Pancreas (tissue), 10 donors: ENCODE data around the gene CERT1. TPM values are rescaled to one million over a fixed set of nuclear protein-coding genes. Genes with fewer than 3 reads are reported as not detected.

Experiments
- ATAC-seq, 4 donors: fragments of 200-7000 bp; cut with Tn5 transposase; one replicate each; pipeline versions ENCODE4 v1.8.0 to v1.9.1; 2020; ENCODE audit warnings: mild to moderate bottlenecking in 4 of 4, moderate library complexity in 4 of 4
- DNase-seq, 6 donors: peaks; one replicate each; pipeline ENCODE4 v3.0.0-alpha.2; 2020
- FAIRE-seq: peaks from 2 replicates; lab custom pipeline; 2012; peaks lifted over from hg19 to GRCh38; lab: Jason Lieb, UNC
- H3K27ac ChIP-seq, 4 donors: fragments of 200-600 bp; sonication (generic); 1 replicate in 3 of 4; 2 replicates in 1 of 4; pipeline versions ENCODE4 v1.5.0 to v1.8.0; 2020
- H3K27me3 ChIP-seq, 4 donors: fragments of 200-600 bp; one replicate each; pipeline ENCODE4 v1.8.0; 2021
- H3K36me3 ChIP-seq, 3 donors: fragments of 200-600 bp; sonication (generic) in 1 of 3; one replicate each; pipeline versions ENCODE4 v1.5.0 to v1.8.0; 2020 to 2021
- H3K4me1 ChIP-seq, 3 donors: fragments of 200-600 bp; one replicate each; pipeline ENCODE4 v1.8.0; 2021
- H3K4me3 ChIP-seq, 4 donors: fragments of 200-600 bp; sonication (generic) in 2 of 4; one replicate each; pipeline versions ENCODE4 v1.5.0 to v1.8.0; 2020 to 2021
- H3K9me3 ChIP-seq, 4 donors: fragments of 200-600 bp; one replicate each; pipeline ENCODE4 v1.8.0; 2021
- CTCF ChIP-seq, 4 donors: fragments of 200-600 bp; sonication (generic) in 3 of 4; IDR thresholded peaks; one replicate each; pipeline versions ENCODE4 v1.5.0 to v1.8.0; 2021; ENCODE audit warnings: antibody characterized with exemption in 4 of 4
- WGBS, 2 donors: extraction: QIAGEN DNeasy Blood & Tissue Kit; methylation state at CpG; one replicate each; pipeline ENCODE4 v1.1.7; 2013; 5-methylcytosine and 5-hydroxymethylcytosine counted together
- intact Hi-C, 3 donors: fragments of 100-400 bp; cut with DNase I; formaldehyde crosslinking; loops; one replicate each; pipeline versions ENCODE4 v1.11.1 to v1.14.2; 2022
- polyA plus RNA-seq, 2 donors: library from polyadenylated mRNA; stranded (reverse); fragments of 200-250 nt; gene quantifications; one replicate each; pipeline ENCODE4 v1.2.3, GENCODE V29; 2013
- total RNA-seq, 6 donors: library from RNA; stranded (reverse); fragmentation: NEBNext Ultra II Directional in 4 of 6; extraction: Animal tissue kit (Norgen Biotek cat#: 25700) in 4 of 6; gene quantifications; one replicate each; pipeline versions ENCODE4 v1.2.1 to v1.2.4, GENCODE V29; 2021 to 2023
- donor health status: healthy with polysubstance abuse.
- donor health status: DM: no; HTN: no; CAD: no; lungs with moderate emphysema.
- donor health status: DM: no; HTN: no; CAD: no.
- donor health status: control.
- donor health status: control.
- donor health status: Bipolar disorder and iron deficiency.
- donor health status: DM: yes; HTN: yes; CAD: no.
- donor health status: DM: no; HTN: no; CAD: no.
- donor health status: DM: no; HTN: no; CAD: no.
- donor health status: DM: yes; HTN: yes; CAD: no.

CERT1 gene
- total and polyA plus RNA-seq, 8 donors: 6.2 to 22.7 (median 11.1) TPM

GRCh38 chr5:75522025-75522424 is 10.6 kb upstream of the CERT1 start:
- H3K27ac ChIP-seq: no peak overlapping the region
- H3K4me1 ChIP-seq: peaks cover 0 to 3% (median 3%) of the 10 kb centered on the region in 3 donors
- H3K27me3 ChIP-seq: no peaks in the 10 kb centered on the region
- H3K36me3 ChIP-seq: no peaks in the 10 kb centered on the region
- DNase-seq (no peak), FAIRE-seq (no peak), ATAC-seq (no peak)
- no peak for TF ChIP-seq CTCF (IDR thresholded peaks at IDR 0.05)
- no peaks in the 10 kb centered on the region for H3K9me3 ChIP-seq
- H3K4me3 ChIP-seq: no peak overlapping the region
- intact Hi-C loops: no loop called here

- 95 to 98% methylated on average over 2 of the region's 2 CpGs for WGBS, 2 donors
- ATAC-seq: no peak
Observed at GRCh38 chr5:75521195-75521594, 9.8 kb upstream of the CERT1 start.

GRCh38 chr5:75519761-75520160 is 8.3 kb upstream of the CERT1 start:
- H3K36me3 ChIP-seq: no peaks in the 10 kb centered on the region
- H3K4me1 ChIP-seq: peaks cover 0 to 3% (median 3%) of the 10 kb centered on the region in 3 donors
- ATAC-seq (no peak), DNase-seq (no peak), FAIRE-seq (no peak)
- no peaks in the 10 kb centered on the region for H3K27me3 ChIP-seq
- H3K27ac ChIP-seq: no peak overlapping the region
- intact Hi-C loops: no loop called here
- no peaks in the 10 kb centered on the region for H3K9me3 ChIP-seq
- no peak for TF ChIP-seq CTCF (IDR thresholded peaks at IDR 0.05)
- WGBS, 2 donors: 62 to 68% methylated on average over 1 of the region's 1 CpG
- no peak overlapping the region for H3K4me3 ChIP-seq

More at GRCh38 chr5:75521195-75521594, 9.8 kb upstream of the CERT1 start:
- Histone ChIP-seq H3K27me3 (no peaks in the 10 kb centered on the region), H3K4me1 (peaks cover 0 to 3% (median 3%) of the 10 kb centered on the region in 3 donors), H3K36me3 (no peaks in the 10 kb centered on the region), H3K4me3 (no peak overlapping the region), H3K9me3 (no peaks in the 10 kb centered on the region), H3K27ac (no peak overlapping the region)
- FAIRE-seq: no peak
- no peak for TF ChIP-seq CTCF (IDR thresholded peaks at IDR 0.05)
- no peak for DNase-seq
- intact Hi-C loops: no loop called here

- intact Hi-C loops: no loop called here
- Histone ChIP-seq H3K9me3 (no peaks in the 10 kb centered on the region), H3K27me3 (no peaks in the 10 kb centered on the region), H3K27ac (no peak overlapping the region), H3K4me3 (no peak overlapping the region), H3K36me3 (no peaks in the 10 kb centered on the region), H3K4me1 (peaks cover 5 to 23% (median 14%) of the 10 kb centered on the region in 3 donors)
- no peak for DNase-seq
- no peak for FAIRE-seq
- no peak for ATAC-seq
- TF ChIP-seq CTCF (IDR thresholded peaks at IDR 0.05): no peak
- WGBS, 2 donors: 97 to 99% methylated on average over 3 of the region's 3 CpGs
Observed at GRCh38 chr5:75514323-75514722, 2.9 kb upstream of the CERT1 start.

GRCh38 chr5:75513841-75514240 is 2.4 kb upstream of the CERT1 start:
- Histone ChIP-seq H3K27ac (no peak overlapping the region), H3K4me3 (no peak overlapping the region), H3K9me3 (no peaks in the 10 kb centered on the region), H3K36me3 (no peaks in the 10 kb centered on the region), H3K27me3 (no peaks in the 10 kb centered on the region), H3K4me1 (peaks cover 10 to 28% (median 13%) of the 10 kb centered on the region in 3 donors)
- DNase-seq (no peak), ATAC-seq (no peak), FAIRE-seq (peak; percentile 61)
- TF ChIP-seq CTCF (IDR thresholded peaks at IDR 0.05): no peak
- intact Hi-C loops: no loop called here
- 65 to 78% methylated on average over 1 of the region's 1 CpG for WGBS, 2 donors
